Mucosa of rectum (tissue), 2 donors: ENCODE results near the gene FAM193A.
"Not testable (repeated sequence)": the region's sequence is repeated elsewhere in the genome, so short reads cannot be mapped to it uniquely, and the experiment has no call there.

Source experiments
- H3K27ac ChIP-seq, 2 donors: one replicate each; pipeline ENCODE4 v1.7.0; 2013; ENCODE audit warnings: inconsistent platforms in 2 of 2, low read depth in 2 of 2, low read length in 2 of 2
- H3K27me3 ChIP-seq, 2 donors: one replicate each; pipeline ENCODE4 v1.7.0; 2013; ENCODE audit warnings: low read length in 2 of 2; ENCODE audit not compliant: control insufficient read depth in 2 of 2, insufficient read depth in 2 of 2
- H3K36me3 ChIP-seq, 2 donors: one replicate each; pipeline ENCODE4 v1.7.0; 2013; ENCODE audit warnings: low read length in 2 of 2; ENCODE audit not compliant: control insufficient read depth in 2 of 2, insufficient read depth in 2 of 2
- H3K4me1 ChIP-seq, 2 donors: one replicate each; pipeline ENCODE4 v1.7.0; 2013; ENCODE audit warnings: low read length in 2 of 2, mild to moderate bottlenecking in 1 of 2; ENCODE audit not compliant: control insufficient read depth in 2 of 2, insufficient read depth in 2 of 2
- H3K4me3 ChIP-seq, 2 donors: one replicate each; pipeline ENCODE4 v1.7.0; 2013; ENCODE audit warnings: low read length in 2 of 2
- H3K9ac ChIP-seq, 2 donors: one replicate each; pipeline ENCODE4 v1.7.0; 2013; ENCODE audit warnings: low read length in 2 of 2, low read depth in 1 of 2, mild to moderate bottlenecking in 1 of 2
- H3K9me3 ChIP-seq, 2 donors: one replicate each; pipeline ENCODE4 v1.7.0; 2013; ENCODE audit warnings: low read length in 2 of 2; ENCODE audit not compliant: control insufficient read depth in 2 of 2
- donor health status: healthy.
- donor health status: Normal muscosa, but diverticular disease.

FAM193A gene

GRCh38 chr4:2762486-2763370, 226.3 kb downstream of the FAM193A start:
- Histone ChIP-seq H3K9ac (peak overlapping the region in 1 of 2 donors; percentile 86), H3K27ac (peak overlapping the region; percentile 96 to 99), H3K4me1 (peaks cover 31 to 45% of the 10 kb centered on the region in 2 donors)
- not testable (repeated sequence) for H3K27me3 ChIP-seq, H3K9me3 ChIP-seq, H3K36me3 ChIP-seq, H3K4me3 ChIP-seq

- Histone ChIP-seq H3K4me3 (peak overlapping the region; percentile 5 to 66), H3K4me1 (peaks cover 31 to 45% of the 10 kb centered on the region in 2 donors), H3K36me3 (no peaks in the 10 kb centered on the region), H3K27ac (peak overlapping the region in 1 of 2 donors; percentile 13), H3K27me3 (no peaks in the 10 kb centered on the region), H3K9ac (peak overlapping the region in 1 of 2 donors; percentile 72), H3K9me3 (no peaks in the 10 kb centered on the region)
These were observed 227.1 kb downstream of the FAM193A start for GRCh38 chr4:2763511-2763967.

DNA sequence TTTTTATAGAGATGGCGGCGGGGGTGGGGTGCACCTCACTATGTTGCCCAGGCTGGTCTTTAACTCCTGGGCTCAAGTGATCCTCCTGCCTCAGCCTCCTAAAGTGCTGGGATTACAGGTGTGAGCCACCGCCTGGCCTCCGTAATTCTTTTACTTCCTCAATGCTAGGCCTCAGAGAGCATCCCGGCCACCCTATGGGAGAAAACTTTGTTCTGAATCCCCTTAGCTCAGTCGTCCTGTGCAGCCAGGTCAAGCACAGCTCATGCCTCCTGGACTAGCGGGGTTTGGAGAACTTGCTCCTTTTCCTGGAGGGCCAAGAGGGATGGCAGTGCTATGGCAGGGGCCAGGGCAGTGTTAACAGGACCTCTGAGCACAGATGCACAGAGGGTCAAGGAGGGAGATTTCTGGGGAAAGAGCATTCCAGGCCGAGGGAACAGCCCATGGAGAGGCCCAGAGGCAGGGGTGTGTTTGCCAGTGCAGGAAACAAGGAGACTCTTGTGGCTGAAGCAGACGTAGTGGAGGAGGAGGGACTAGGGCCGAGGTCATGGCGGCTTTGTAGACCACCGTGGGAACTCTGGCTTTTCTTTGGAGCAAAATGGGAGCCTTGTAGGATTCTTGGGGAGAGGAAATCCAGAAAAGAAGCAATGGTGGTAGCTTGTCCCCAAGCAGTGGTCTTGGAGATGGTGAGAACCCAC, 229.5 kb downstream of the FAM193A start:
- Histone ChIP-seq H3K9ac (no peak overlapping the region), H3K27ac (no peak overlapping the region), H3K9me3 (no peaks in the 10 kb centered on the region), H3K27me3 (no peaks in the 10 kb centered on the region), H3K36me3 (no peaks in the 10 kb centered on the region), H3K4me1 (peaks cover 15 to 24% of the 10 kb centered on the region in 2 donors), H3K4me3 (no peak overlapping the region)

GRCh38 chr4:2767046-2767704, 230.7 kb downstream of the FAM193A start:
- Histone ChIP-seq H3K4me3 (no peak overlapping the region), H3K9me3 (no peaks in the 10 kb centered on the region), H3K4me1 (peaks cover 6 to 22% of the 10 kb centered on the region in 2 donors), H3K27me3 (no peaks in the 10 kb centered on the region), H3K9ac (no peak overlapping the region), H3K36me3 (no peaks in the 10 kb centered on the region), H3K27ac (no peak overlapping the region)

GRCh38 chr4:2767705-2768074, 231.2 kb downstream of the FAM193A start:
- Histone ChIP-seq H3K9me3 (no peaks in the 10 kb centered on the region), H3K36me3 (no peaks in the 10 kb centered on the region), H3K27ac (no peak overlapping the region), H3K9ac (no peak overlapping the region), H3K4me3 (no peak overlapping the region), H3K4me1 (peaks cover 5 to 18% of the 10 kb centered on the region in 2 donors), H3K27me3 (no peaks in the 10 kb centered on the region)

DNA sequence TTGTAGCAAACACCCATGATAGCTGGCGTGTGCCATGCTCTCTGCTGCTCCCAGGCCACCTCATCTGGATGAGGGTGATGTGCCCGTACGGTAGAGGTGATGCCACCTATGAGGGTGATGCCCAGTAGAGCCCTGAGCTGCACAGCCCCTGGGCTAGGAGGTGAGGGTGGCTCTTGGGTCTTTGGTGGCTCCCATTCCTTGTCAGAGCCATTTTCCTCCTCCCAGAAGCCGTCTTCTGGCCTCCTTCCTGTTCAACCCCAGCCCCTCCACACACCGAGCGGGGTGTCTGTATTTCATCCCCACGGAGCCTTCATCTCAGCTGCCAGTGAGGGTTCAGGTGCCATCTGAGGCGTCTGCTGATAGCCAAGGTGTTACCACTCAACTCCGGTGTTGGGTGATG, 231.7 kb downstream of the FAM193A start:
- H3K9ac ChIP-seq = no peak overlapping the region
- H3K4me3 ChIP-seq = no peak overlapping the region
- H3K36me3 ChIP-seq = no peaks in the 10 kb centered on the region
- no peaks in the 10 kb centered on the region for H3K27me3 ChIP-seq
- H3K27ac ChIP-seq = no peak overlapping the region
- no peaks in the 10 kb centered on the region for H3K9me3 ChIP-seq
- H3K4me1 ChIP-seq = peaks cover 5 to 18% of the 10 kb centered on the region in 2 donors

DNA sequence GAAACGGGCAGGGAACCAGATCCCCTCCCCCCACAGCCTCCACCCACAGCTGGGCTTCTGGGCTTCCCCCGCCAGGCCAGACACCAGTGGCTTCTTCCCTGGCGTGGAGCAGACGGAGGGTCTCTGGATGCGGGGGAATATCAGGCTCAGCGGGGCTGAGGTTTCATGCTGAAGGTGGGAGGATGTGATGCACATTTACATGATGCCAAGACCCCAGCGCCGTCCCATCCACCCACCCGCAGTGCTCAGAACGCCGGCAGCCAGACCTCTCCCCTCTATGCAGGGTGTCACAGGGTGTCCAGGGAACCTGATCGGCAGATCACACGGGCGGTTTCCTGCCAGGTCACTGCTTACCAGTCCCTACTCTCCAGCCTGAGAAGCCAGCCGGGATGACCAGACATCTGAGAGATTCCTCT, 232.5 kb downstream of the FAM193A start:
- Histone ChIP-seq H3K27ac (no peak overlapping the region), H3K4me3 (no peak overlapping the region), H3K27me3 (no peaks in the 10 kb centered on the region), H3K9ac (no peak overlapping the region), H3K36me3 (no peaks in the 10 kb centered on the region), H3K4me1 (peaks cover 3 to 13% of the 10 kb centered on the region in 2 donors), H3K9me3 (no peaks in the 10 kb centered on the region)

DNA sequence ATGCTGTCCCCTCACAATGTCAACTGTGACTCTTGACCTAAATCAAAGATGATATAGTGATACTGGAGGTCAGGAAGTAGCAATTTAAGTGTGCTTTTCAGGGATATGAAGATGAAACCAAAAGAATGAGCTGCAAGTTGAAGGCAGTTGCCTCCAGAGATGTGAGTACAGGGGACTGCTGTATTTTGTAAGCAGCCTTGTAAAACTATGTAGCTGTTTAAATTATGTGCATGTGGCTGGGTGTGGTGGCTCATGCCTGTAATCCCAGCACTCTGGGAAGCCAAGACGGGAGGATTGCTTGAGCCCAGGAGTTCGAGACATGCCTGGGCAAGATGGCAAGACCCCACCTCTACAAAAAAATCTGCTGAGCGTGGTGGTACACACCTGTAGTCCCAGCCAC, 234.8 kb downstream of the FAM193A start:
- Histone ChIP-seq H3K4me3 (no peak overlapping the region), H3K9ac (peak overlapping the region in 1 of 2 donors; percentile 20), H3K27me3 (no peaks in the 10 kb centered on the region), H3K9me3 (no peaks in the 10 kb centered on the region), H3K27ac (peak overlapping the region in 1 of 2 donors; percentile 46), H3K4me1 (peaks cover 0 to 8% of the 10 kb centered on the region in 2 donors), H3K36me3 (no peaks in the 10 kb centered on the region)

DNA sequence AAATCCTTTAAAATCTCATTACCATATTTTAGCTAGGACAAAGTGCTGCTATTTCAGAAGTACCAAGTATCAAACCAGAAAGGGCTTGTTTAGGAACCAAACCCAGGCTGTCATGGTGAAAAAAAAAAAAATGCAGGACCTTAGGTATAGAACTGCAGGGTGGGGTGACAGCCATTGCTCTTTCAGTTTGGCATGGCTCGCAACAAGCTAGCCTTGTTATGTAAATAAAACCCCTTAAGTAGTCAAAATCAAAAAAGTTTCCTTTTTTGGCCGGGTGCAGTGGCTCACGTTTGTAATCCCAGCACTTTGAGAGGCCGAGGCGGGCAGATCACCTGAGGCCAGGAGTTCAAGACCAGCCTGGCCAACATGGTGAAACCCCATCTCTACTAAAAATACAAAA, 244.2 kb downstream of the FAM193A start:
- H3K4me3 ChIP-seq, H3K27ac ChIP-seq: not testable (repeated sequence)

GRCh38 chr4:2781911-2782310, 245.5 kb downstream of the FAM193A start:
- Histone ChIP-seq H3K4me3 (no peak overlapping the region), H3K4me1 (peaks cover 0 to 4% of the 10 kb centered on the region in 2 donors), H3K27me3 (no peaks in the 10 kb centered on the region), H3K9me3 (no peaks in the 10 kb centered on the region), H3K9ac (no peak overlapping the region), H3K27ac (no peak overlapping the region), H3K36me3 (no peaks in the 10 kb centered on the region)

More for the DNA sequence above, 244.2 kb downstream of the FAM193A start:
- H3K9me3 ChIP-seq, H3K27me3 ChIP-seq, H3K36me3 ChIP-seq, H3K4me1 ChIP-seq, H3K9ac ChIP-seq: not testable (repeated sequence)
